RPMI7951 (cell line): ENCODE results near the gene EZH2. TPM values are rescaled to one million over a fixed set of nuclear protein-coding genes. Genes with fewer than 3 reads are reported as not detected.

Experiments
- DNase-seq: peaks from one replicate; pipeline ENCODE4 v3.0.0-alpha.2; 2012; ENCODE audit warnings: low read depth
- total RNA-seq: library from RNA; depleted of rRNA; stranded (reverse); fragments of >200 nt; shearing (Covaris generic); gene quantifications from 2 replicates; pipeline ENCODE4 v1.2.3, GENCODE V29; 2014

The EZH2 gene
- total RNA-seq, 1 experiment from 2014 or later: 28.5 TPM

- no peak for DNase-seq
These were observed 17.1 kb upstream of the EZH2 start for GRCh38 chr7:148901178-148901577.

- DNase-seq: no peak
These were observed 14.9 kb upstream of the EZH2 start for GRCh38 chr7:148898845-148899484.

- DNase-seq: no peak
These were observed 10.5 kb upstream of the EZH2 start for GRCh38 chr7:148894591-148894990.

- DNase-seq: no peak
These were observed 9.0 kb upstream of the EZH2 start for GRCh38 chr7:148893071-148893470.

- no peak for DNase-seq
These were observed 4.2 kb upstream of the EZH2 start for GRCh38 chr7:148888300-148888699.

- DNase-seq: no peak
These were observed 2.8 kb upstream of the EZH2 start for GRCh38 chr7:148886844-148887243.

- DNase-seq: peak; percentile 91
These were observed 370 bp upstream of the EZH2 start for GRCh38 chr7:148884299-148885022.

- DNase-seq: peak; percentile 15
These were observed 634 bp downstream of the EZH2 start for GRCh38 chr7:148883266-148884048.

GRCh38 chr7:148882841-148883265 lies 1.2 kb downstream of the EZH2 start:
- DNase-seq: peak; percentile 9

GRCh38 chr7:148882192-148882591 lies 1.9 kb downstream of the EZH2 start:
- no peak for DNase-seq

- no peak for DNase-seq
These were observed 5.8 kb downstream of the EZH2 start for GRCh38 chr7:148878317-148878716.

GRCh38 chr7:148877517-148877916 lies 6.6 kb downstream of the EZH2 start:
- no peak for DNase-seq

- DNase-seq: no peak
These were observed 11.9 kb downstream of the EZH2 start for GRCh38 chr7:148872188-148872587.

GRCh38 chr7:148871551-148871950 lies 12.5 kb downstream of the EZH2 start:
- no peak for DNase-seq

- no peak for DNase-seq
These were observed 13.1 kb downstream of the EZH2 start for GRCh38 chr7:148871030-148871429.

- DNase-seq: no peak
These were observed 15.8 kb downstream of the EZH2 start for GRCh38 chr7:148868378-148868674.

- DNase-seq: no peak
These were observed 16.3 kb downstream of the EZH2 start for GRCh38 chr7:148867596-148868377.

GRCh38 chr7:148866362-148866761 lies 17.7 kb downstream of the EZH2 start:
- DNase-seq: no peak

- no peak for DNase-seq
These were observed 18.8 kb downstream of the EZH2 start for GRCh38 chr7:148865283-148865682.

- no peak for DNase-seq
These were observed 20.8 kb downstream of the EZH2 start for GRCh38 chr7:148863324-148863723.

GRCh38 chr7:148862481-148862880 lies 21.6 kb downstream of the EZH2 start:
- no peak for DNase-seq

- DNase-seq: no peak
These were observed 25.6 kb downstream of the EZH2 start for GRCh38 chr7:148858489-148858888.
